Measurements from ENCODE around the gene RDH13. TPM values are rescaled to one million over a fixed set of nuclear protein-coding genes. Genes with fewer than 3 reads are reported as not detected.

The RDH13 gene
- total and polyA plus RNA-seq, 2 of the 8 experiments (the other 6 are each of a cell fraction or from before 2014, with no cell fraction given): 15.9 to 31.5 TPM

GRCh38 chr19:55085923-55086715 lies 23.2 kb upstream of the RDH13 start:
- peaks cover 0 to 3% (median 2%) of the 10 kb centered on the region in 4 experiments; a peak in 4 of 7 replicates for H3K27me3 ChIP-seq (replicated peaks in 1 of 4; ENCODE audit: control insufficient read depth in 3 of 4, extremely low read depth in 1 of 4, insufficient read depth in 3 of 4, low read length in 3 of 4)
- no peak overlapping the region for H2BK5ac ChIP-seq (ENCODE audit: low read depth, low read length)
- H2BK15ac ChIP-seq (ENCODE audit: low read length): peak overlapping the region; percentile 61; the same call in 1 of the 2 replicates
- H2BK120ac ChIP-seq (replicated peaks; ENCODE audit: low read depth, low read length): no peak overlapping the region
- no peaks in the 10 kb centered on the region; the same call in 1 of the 2 replicates for H3K79me1 ChIP-seq (ENCODE audit: low read depth, low read length)
- no peak overlapping the region for H2AFZ ChIP-seq (ENCODE audit: low read length)
- ChIA-PET CTCF (ENCODE audit: partially characterized antibody) (interaction anchor here (0.6 to 4.5 kb wide), 14 partner anchors 9 to 412 kb away, joined by 3 to 26 read pairs (median 3); partner anchors contain the start of gene RDH13), POLR2A (ENCODE audit: partially characterized antibody) (interaction anchor here (0.7 to 8.7 kb wide), 10 partner anchors 9 to 322 kb away, joined by 3 to 72 read pairs (median 4); partner anchors contain the start of genes EPS8L1, PPP1R12C and UBE2S)
- H3K23me2 ChIP-seq (ENCODE audit: low read depth, low read length): peaks cover 16% of the 10 kb centered on the region
- H3K56ac ChIP-seq (replicated peaks; ENCODE audit: insufficient read length, low read depth, low read length): no peak overlapping the region
- H3K9ac ChIP-seq (replicated peaks in 1 of 4; ENCODE audit: extremely low read depth in 1 of 4, low read depth in 3 of 4, low read length in 3 of 4): peak overlapping the region in 3 of 4 experiments; percentile 34 to 77 (median 48); a peak in 2 of 7 replicates
- H3K4me3 ChIP-seq (ENCODE audit: extremely low read depth in 1 of 4, insufficient read depth in 2 of 4, low read depth in 3 of 4, low read length in 4 of 4): peak overlapping the region; percentile 46 to 84 (median 72)
- H2AK5ac ChIP-seq (ENCODE audit: low read depth, low read length): peak overlapping the region; percentile 24; the same call in 1 of the 2 replicates
- no peak overlapping the region for H4K91ac ChIP-seq (replicated peaks; ENCODE audit: insufficient read length, low read length)
- WGBS, 2 experiments (ENCODE audit: extremely low coverage in 1 of 2, insufficient coverage in 1 of 2, insufficient read length in 1 of 2, insufficient replicate concordance in 2 of 2, low coverage in 1 of 2, low lambda C conversion rate in 2 of 2, missing lambda C conversion rate in 1 of 2): 79% methylated on average over 13 of the region's 35 CpGs; no CpG with 5 or more reads in 1 of the 2 experiments
- no peak overlapping the region for H3K14ac ChIP-seq (ENCODE audit: insufficient read length)
- peak in 1 of 2 experiments; percentile 69 for DNase-seq (ENCODE audit: low read depth in 1 of 2, low spot score in 2 of 2)
- H2BK12ac ChIP-seq (ENCODE audit: low read depth, low read length): peak overlapping the region; percentile 50; the same call in 1 of the 2 replicates
- no peak overlapping the region for H4K8ac ChIP-seq (ENCODE audit: extremely low read depth, insufficient read depth, low read length)
- H4K5ac ChIP-seq (ENCODE audit: insufficient read length, low read depth, low read length): no peak overlapping the region
- H3K27ac ChIP-seq (ENCODE audit: low read depth, low read length): no peak overlapping the region
- no peaks in the 10 kb centered on the region for H3K79me2 ChIP-seq (ENCODE audit: control insufficient read depth in 1 of 2, insufficient read depth in 2 of 2, low read length in 2 of 2)
- no peak for TF ChIP-seq MAFK (IDR thresholded peaks at IDR 0.05; ENCODE audit: low read depth, low read length)
- 0 out of 4 replicates have a peak, but pooled peaks have one; percentile 17 to 58 for TF ChIP-seq SIN3A (conservative IDR thresholded peaks at IDR 0.05 in 1 of 2, IDR thresholded peaks at IDR 0.05 in 1 of 2; ENCODE audit: low read depth in 1 of 2, low read length in 2 of 2)
- TF ChIP-seq E2F6 (IDR thresholded peaks at IDR 0.05): 0 out of 2 replicates have a peak, but pooled peaks have one; percentile 2
- no peak for TF ChIP-seq YY1 (IDR thresholded peaks at IDR 0.05; ENCODE audit: low read depth, low read length)
- H3K4me1 ChIP-seq (replicated peaks in 1 of 4; ENCODE audit: control insufficient read depth in 3 of 4, insufficient read depth in 4 of 4, low read length in 3 of 4): peaks cover 0 to 25% (median 19%) of the 10 kb centered on the region in 4 experiments; a peak in 6 of 7 replicates
- H3K9me3 ChIP-seq (ENCODE audit: insufficient read depth in 2 of 2, low read depth in 1 of 2, low read length in 1 of 2): no peaks in the 10 kb centered on the region
- peaks cover 0 to 3% (median under 1%) of the 10 kb centered on the region in 4 experiments; a peak in 2 of 8 replicates for H3K36me3 ChIP-seq (ENCODE audit: control insufficient read depth in 2 of 4, insufficient read depth in 4 of 4, low read length in 3 of 4)
- no peak overlapping the region for H3K23ac ChIP-seq (ENCODE audit: insufficient read length)
- H4K20me1 ChIP-seq (replicated peaks in 1 of 2; ENCODE audit: control insufficient read depth in 1 of 2, insufficient read depth in 2 of 2, low read length in 2 of 2): peaks cover 14 to 15% of the 10 kb centered on the region in 2 experiments
- H3K4me2 ChIP-seq (ENCODE audit: insufficient read depth in 1 of 2, low read depth in 2 of 2, low read length in 2 of 2): peak overlapping the region; percentile 71 to 98
- no peak overlapping the region for H3K4ac ChIP-seq (replicated peaks; ENCODE audit: insufficient read length, low read depth, low read length)
- no peak for FAIRE-seq
- no peak overlapping the region for H2BK20ac ChIP-seq (ENCODE audit: low read length)
- peak overlapping the region; percentile 48 for H3K18ac ChIP-seq (ENCODE audit: extremely low read depth, low read length)
